ENCODE results near the gene EFCAB7. TPM values are rescaled to one million over a fixed set of nuclear protein-coding genes. Genes with fewer than 3 reads are reported as not detected.

EFCAB7 gene
- total and polyA plus RNA-seq, 2 of the 4 experiments (the other 2 are of a cell fraction) = 2.3 TPM

GRCh38 chr1:63497577-63497976 is 25.7 kb upstream of the EFCAB7 start:
- no peak overlapping the region for H2AK9ac ChIP-seq (replicated peaks; ENCODE audit: low read depth, low read length, poor library complexity)
- no peak overlapping the region for H2AFZ ChIP-seq (replicated peaks; ENCODE audit: low read length, poor library complexity)
- no peaks in the 10 kb centered on the region for H4K20me1 ChIP-seq (ENCODE audit: insufficient read depth, low read length)
- POLR2A ChIA-PET (ENCODE audit: unreplicated experiment) = no interaction called here
- no peak for TF ChIP-seq CHD1 (IDR thresholded peaks at IDR 0.05; ENCODE audit: low read depth, low read length)
- H3K27me3 ChIP-seq (ENCODE audit: control insufficient read depth, insufficient read depth, low read length) = no peaks in the 10 kb centered on the region
- DNase-seq = no peak
- no peak for ATAC-seq (ENCODE audit: low read depth)
- H3K4ac ChIP-seq (ENCODE audit: low read depth, low read length) = no peak overlapping the region
- no peaks in the 10 kb centered on the region; the same call in 1 of the 2 replicates for H3K9me1 ChIP-seq (ENCODE audit: insufficient read depth, low read length)
- H3K4me3 ChIP-seq (ENCODE audit: insufficient read depth, low read depth, low read length) = no peak overlapping the region
- no TSS peak for BruUV-seq (replicated peaks)
- H3K9me3 ChIP-seq (ENCODE audit: control insufficient read depth, insufficient read depth, low read length) = no peaks in the 10 kb centered on the region
- CTCF ChIA-PET = interaction anchor here (1.1 to 1.4 kb wide), 3 partner anchors 9 to 10 kb away, joined by 3 to 4 read pairs (median 3); no protein-coding TSS in a partner anchor
- H2AK5ac ChIP-seq (ENCODE audit: low read depth, low read length) = no peak overlapping the region
- H2BK5ac ChIP-seq (ENCODE audit: low read depth, low read length, poor library complexity, severe bottlenecking) = no peak overlapping the region
- in situ Hi-C loops (cut with MboI; ENCODE audit: low sequenced_read_pairs) (no loop called here), dilution Hi-C loops (cut with HindIII; ENCODE audit: low sequenced_read_pairs, unreplicated experiment) (no loop called here), intact Hi-C loops (cut with micrococcal nuclease) (no loop called here)
- H3K27ac ChIP-seq (ENCODE audit: insufficient read depth, low read length) = no peak overlapping the region
- no peak overlapping the region for H2BK20ac ChIP-seq (ENCODE audit: low read depth, low read length)
- no peak overlapping the region for H3K9ac ChIP-seq (ENCODE audit: low read depth, low read length)
- no peaks in the 10 kb centered on the region; a peak in 1 of 4 replicates for H3K79me1 ChIP-seq (ENCODE audit: low read depth in 1 of 2, low read length in 2 of 2)
- H3K36me3 ChIP-seq (ENCODE audit: control insufficient read depth, insufficient read depth, low read length) = no peaks in the 10 kb centered on the region
- H3K4me1 ChIP-seq (ENCODE audit: control insufficient read depth, insufficient read depth, low read length) = no peaks in the 10 kb centered on the region
- no peak overlapping the region for H3K18ac ChIP-seq (ENCODE audit: low read depth, low read length)
- H3K14ac ChIP-seq (replicated peaks; ENCODE audit: low read depth, low read length) = no peak overlapping the region
- H3K23ac ChIP-seq (ENCODE audit: low read depth, low read length) = no peak overlapping the region
- no peak overlapping the region for H4K91ac ChIP-seq (ENCODE audit: insufficient read depth, low read depth, low read length)
- whole genome bisulfite sequencing, 2 experiments (ENCODE audit: extremely low coverage in 2 of 2, insufficient read length in 1 of 2) = no CpG with 5 or more reads among the region's 2 CpGs
- no peak overlapping the region for H4K8ac ChIP-seq (ENCODE audit: low read depth in 2 of 2, low read length in 2 of 2)
- no peak overlapping the region for H3K56ac ChIP-seq (ENCODE audit: extremely low read depth, insufficient read depth, low read length)
- H2BK120ac ChIP-seq (ENCODE audit: low read depth, low read length) = no peak overlapping the region
- H4K5ac ChIP-seq (ENCODE audit: low read depth, low read length) = no peak overlapping the region
- no peak overlapping the region for H3K4me2 ChIP-seq (ENCODE audit: low read depth, low read length)
- no peak overlapping the region for H2BK15ac ChIP-seq (ENCODE audit: low read depth, low read length)

All from IMR-90 (cell line).